SH-SY5Y (cell line): ENCODE data around the gene PPP1R12C.

Source experiments
- GATA2 ChIP-seq: IDR thresholded peaks from 2 replicates; pipeline ENCODE4 v1.6.1; 2011; ENCODE audit warnings: mild to moderate bottlenecking, low read depth, low read length
- GATA3 ChIP-seq: IDR thresholded peaks from 2 replicates; pipeline ENCODE4 v1.6.1; 2011; ENCODE audit warnings: low read depth, mild to moderate bottlenecking, low read length, moderate library complexity

DNA sequence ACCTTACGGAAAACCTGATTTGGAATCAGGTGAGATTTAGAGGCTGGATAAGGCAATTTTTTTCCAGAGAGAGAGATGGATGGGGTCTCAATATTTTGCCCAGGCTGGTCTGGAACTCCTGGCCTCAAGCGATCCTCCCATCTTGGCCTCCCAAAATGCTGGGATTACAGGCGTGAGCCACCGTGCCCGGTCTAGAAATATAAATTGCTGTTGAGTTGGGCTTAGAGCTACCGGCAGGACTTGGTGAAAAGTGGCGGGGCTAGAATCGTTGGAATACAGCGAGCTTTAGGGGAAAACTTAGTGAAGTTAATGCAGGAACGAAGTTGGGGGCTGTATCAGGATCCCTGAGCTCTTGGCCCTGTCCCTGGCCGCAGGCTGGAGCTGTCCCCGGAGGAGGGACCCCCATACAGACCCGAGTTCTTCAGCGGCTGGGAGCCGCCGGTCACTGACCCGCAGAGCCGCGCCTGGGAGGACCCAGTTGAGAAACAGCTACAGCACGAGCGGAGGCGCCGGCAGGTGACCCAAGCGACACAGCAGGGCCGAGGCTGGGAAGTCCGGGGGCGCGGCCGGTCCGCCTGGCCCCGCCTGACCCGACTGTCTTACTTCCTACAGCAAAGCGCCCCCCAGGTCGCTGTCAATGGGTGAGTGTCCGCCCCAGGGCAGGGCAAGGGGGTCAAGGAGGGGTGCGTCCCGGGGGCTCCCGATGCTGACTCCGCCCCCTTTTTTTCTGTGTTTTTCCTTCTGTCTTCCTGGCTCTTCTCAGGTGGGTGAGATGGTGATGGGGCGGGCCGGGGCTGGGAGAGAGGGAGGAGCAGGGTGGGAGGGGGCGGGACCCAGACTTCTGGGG, 34.2 kb downstream of the PPP1R12C start:
- TF ChIP-seq GATA2 (no peak), GATA3 (no peak)
